Ovary (tissue), 3 donors: ENCODE results near the gene DGCR6L.
"Not testable (repeated sequence)": the region's sequence is repeated elsewhere in the genome, so short reads cannot be mapped to it uniquely, and the experiment has no call there.

Source experiments
- CTCF ChIP-seq, 3 donors: fragments of 450-650 bp in 2 of 3; fragments of 200-600 bp in 1 of 3; IDR thresholded peaks; one replicate each; pipeline versions ENCODE4 v1.5.1 to v1.8.0; 2016 to 2022; ENCODE audit warnings: antibody characterized with exemption in 3 of 3, mild to moderate bottlenecking in 1 of 3
- EP300 ChIP-seq: sonication (generic); formaldehyde crosslinking; IDR thresholded peaks from one replicate; pipeline ENCODE4 v1.6.1; 2017; ENCODE audit warnings: antibody characterized with exemption
- donor health status: DM: no; HTN: no; CAD: no.

- not testable (repeated sequence) for TF ChIP-seq CTCF (IDR thresholded peaks at IDR 0.05); EP300
Measured at GRCh38 chr22:20364335-20365260, 44.7 kb upstream of the DGCR6L start.
